GM19467 (cell line): ENCODE measurements around the gene PACS2.
"Not testable (repeated sequence)": the region's sequence is repeated elsewhere in the genome, so short reads cannot be mapped to it uniquely, and the experiment has no call there.

Experiments used
- ATAC-seq: cut with Tn5 transposase; IDR thresholded peaks from one replicate; pipeline ENCODE4 v1.9.1; 2021; ENCODE audit warnings: mild to moderate bottlenecking, moderate library complexity; ENCODE audit not compliant: unreplicated experiment

The PACS2 gene

DNA sequence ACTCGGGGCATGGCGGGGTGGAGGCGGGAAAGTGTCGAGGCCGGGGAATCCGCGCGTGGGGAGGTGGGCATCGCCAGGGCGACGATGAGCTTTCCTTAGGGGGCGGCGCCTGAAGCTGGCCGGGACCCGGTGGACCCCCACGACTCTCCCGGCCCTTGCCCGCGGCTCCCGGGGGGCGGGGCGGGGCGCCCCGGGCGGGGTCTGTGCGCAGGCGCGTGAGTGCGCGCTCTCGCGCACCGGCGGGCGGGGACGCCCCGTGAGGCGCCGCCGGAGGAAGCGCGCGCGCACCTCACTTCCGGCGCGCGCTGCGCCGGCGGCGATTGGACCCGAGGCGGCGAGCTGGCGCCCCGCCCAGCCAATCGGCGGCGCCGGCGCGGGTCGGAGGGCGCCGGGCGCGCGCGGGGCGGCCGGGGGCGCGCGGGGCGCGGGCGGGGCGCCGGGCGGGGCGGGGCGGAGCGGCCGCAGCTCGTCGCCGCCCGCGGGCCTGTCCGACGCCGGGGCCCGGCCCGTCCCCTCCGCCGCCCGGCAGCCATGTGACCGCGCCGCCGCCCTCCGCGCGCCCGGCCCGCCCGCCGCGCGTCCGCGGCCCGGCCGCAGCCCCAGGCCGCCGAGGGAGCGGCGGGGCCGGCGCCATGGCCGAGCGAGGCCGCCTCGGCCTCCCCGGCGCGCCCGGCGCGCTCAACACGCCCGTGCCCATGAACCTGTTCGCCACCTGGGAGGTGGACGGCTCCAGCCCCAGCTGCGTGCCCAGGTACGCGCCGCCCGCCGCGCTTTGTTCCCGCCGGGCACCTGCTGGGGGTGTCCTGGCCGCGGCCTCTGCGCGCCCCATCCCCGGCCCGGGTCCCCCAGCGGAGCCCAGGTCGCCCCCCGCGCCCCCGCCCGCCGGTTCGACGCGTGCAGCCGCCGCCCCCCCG lies at the start of gene PACS2:
PACS2 (plus strand) TSS at position 462 of the 914 bp plus-strand sequence; CDS start at position 633, 171 bp downstream.
- ATAC-seq: peak; percentile 65

DNA sequence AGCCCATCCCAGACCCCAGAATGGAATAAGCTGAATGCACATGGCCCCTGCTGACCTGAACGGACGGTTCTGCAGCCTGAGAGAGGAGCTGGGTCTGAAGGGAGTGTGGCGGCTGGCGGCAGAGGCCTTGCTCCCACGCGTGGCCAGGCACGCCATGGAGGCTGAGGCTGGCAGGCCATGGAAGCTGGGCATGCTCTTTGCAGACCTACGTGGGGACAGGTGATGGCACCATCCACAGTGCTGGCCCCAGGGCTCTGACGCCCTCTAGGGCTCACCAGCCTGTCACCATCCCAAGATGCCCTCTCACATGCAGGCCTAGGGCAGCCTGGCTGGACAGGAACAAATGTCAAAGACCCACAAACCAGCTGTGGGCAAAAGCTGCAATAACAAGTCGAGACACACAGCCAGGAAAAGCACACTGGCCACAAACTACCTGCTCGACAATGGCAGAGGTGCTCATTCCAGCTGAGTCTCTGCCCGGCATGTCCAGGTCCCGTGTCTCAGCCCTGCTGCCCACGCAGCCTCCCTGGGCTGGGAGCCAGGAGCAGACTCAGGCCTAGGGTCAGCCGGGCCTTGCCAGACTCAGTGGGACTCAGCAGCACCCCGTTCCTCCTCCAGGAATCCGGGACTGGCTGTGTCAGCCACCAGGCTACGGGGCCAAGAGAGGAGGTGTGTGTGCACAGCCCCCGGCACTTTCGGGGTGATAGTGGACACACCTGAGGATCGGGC lies 46.6 kb upstream of the PACS2 start:
- ATAC-seq: no peak

DNA sequence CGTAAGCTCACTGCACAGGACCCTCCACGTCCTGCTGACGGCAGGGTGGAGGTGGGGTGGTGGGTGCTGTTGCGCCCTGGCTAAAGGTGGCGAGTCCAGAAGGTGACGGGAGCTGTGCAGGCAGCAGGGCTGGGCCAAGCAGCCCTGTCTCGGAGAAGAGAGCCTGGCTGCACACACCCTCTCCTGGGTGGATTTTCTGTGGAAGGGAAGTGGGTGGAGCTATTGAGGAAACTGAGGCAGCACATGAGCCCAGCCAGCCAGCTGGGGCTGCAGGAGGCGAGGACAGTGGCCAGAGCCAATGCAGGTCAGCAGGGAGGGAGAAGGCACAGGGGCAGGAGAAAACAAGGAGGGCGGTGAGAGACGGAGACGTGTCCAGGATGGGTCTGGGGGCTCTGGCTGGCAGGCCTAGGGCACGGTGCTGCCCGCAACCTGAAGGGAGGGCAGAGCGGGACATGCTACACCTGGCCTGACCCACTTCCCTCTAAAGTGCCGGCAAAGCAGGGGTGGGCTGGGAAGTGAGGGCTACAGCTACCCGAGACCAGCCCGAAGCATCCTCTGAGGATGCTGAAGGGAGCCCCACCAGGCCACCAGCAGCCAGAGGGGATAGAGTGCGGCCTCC lies 45.7 kb upstream of the PACS2 start:
- ATAC-seq: no peak

DNA sequence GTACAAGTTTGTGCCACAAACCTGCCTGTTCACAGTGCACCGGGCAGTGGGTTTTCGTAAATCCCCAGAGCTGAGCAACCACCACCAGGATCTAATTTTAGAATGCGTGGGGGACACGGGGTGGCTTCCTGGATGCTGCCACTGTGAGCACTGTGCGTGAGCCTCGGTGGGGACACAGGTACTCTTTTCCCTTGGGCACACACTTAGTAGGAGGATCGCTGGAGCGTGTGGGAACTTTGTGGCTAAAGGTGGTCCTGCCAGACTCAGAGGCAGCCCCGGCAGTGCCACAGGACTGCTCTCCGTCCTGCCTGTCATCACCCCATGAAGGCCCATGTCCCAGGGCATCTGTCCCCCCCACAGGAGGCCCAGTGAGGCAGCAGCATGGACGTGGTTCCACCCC lies 45.1 kb upstream of the PACS2 start:
- no peak for ATAC-seq

DNA sequence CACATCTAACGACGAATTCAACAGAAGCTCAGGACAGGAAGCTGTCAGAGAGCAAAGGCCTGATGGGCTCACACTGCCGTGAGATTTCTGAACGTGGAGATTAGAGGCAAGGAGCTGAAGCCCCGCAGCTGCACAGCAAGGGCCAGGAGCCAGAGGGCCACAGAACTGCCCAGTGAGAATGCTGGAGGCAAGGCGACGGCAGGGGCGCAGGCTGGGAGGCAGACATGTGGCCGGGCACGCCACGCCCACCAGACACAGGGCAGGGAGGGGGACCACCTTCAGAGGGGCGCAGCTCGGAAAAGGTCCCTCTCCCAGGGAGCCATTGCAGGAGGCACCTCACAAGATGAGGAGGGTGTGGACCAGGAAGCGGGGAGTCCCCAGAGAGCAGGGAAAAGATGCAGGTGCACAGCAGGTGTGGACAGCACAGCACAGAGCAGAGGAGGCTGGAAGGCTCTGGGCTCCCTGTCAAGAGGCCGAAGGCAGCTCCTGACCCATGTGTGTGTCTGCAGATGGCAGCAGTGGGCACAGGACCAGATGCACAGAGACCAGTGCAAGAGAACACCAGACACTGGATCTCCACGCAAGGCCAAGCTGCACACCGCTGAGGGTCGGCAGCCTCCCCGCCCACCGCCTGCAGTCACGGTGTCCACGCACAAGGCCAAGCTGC lies 43.2 kb upstream of the PACS2 start:
- ATAC-seq: no peak

DNA sequence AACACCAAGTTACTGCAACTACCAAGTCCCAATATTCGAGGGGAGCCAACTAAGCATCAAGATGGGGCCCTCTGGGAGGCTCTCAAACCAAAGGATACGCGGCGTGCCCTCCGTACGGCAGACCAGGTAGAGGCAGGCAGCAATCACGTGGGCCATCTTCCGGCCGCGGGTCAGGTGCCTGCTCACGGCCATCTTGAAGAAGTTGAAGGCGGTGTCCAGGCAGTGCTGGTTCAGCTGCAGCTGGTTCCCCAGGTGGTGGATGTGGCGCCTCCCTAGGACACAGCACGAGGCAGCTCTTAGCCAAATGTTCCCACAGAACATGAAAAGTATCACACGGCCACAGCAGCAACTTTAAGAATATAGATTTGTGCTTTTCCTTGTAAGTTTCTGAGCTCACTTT lies 41.9 kb upstream of the PACS2 start:
- no peak for ATAC-seq

DNA sequence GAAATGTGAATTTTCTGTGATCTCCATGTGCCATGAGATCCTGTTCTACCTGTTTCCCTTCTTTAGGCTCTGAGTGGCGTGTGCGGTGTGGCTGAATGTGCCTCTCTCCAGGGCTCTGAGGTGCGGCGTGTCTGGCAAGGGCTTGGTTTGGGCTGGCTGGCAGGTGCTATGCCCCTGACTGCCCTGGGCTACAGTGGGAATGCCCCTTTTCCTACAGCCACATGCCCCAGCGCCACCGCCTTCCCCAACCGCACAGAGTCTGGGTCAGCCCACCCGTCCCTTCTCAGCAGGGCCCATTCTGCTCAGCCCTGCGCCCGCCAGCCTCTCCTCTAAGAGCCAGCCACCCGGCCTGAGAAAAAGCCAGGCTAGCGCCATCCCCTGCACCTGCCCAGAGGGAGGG lies 41.5 kb upstream of the PACS2 start:
- ATAC-seq: no peak

DNA sequence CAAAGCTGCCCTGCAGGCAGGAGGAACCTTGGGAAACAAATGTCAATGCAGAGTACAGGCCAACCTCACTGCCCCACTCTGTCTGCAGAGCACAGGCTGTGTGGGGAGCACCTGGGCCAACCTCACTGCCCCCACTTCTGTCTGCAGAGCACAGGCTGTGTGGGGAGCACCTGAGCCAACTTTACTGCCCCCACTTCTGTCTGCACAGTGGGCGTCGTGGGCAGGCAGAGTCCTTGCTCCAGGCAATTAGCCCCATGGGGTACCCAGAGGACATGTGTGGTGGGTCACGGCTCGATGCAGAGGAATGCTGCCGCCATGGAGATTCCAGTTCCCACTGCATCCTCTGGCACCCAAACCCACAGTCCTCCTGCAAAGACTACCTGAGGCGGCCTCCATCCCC lies 39.9 kb upstream of the PACS2 start:
- ATAC-seq: no peak

DNA sequence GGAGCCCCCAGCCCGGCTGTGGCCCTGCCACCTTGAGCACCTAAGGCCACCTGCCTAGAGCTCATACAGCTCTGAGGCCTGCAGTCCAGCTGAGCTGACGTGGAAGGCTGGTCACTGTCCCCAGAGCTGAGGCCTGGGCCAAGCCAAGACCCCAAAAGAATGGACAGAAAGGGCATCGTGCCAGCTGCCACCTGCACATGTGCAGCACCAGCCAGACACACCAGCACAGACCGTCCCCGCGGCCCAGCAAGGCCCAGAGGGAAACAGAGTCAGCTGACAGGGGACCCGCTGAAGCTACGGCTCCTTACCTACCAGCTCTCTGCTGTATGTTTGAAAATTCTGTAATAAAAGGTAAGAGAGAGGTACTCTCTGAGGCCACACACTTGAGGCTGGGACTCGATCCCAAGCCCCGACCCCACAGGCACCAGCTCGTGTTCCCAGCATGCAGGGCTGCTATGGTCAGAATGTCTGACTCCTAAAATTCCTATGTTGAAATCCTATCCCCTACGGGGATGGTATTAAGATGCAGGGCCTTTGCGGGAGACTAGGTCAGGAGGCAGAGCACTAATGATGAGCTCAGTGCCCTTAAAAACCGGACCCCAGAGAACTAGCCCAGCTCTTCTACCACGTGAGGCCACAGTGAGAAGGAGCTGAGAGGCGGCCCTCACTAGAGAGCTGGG lies 39.1 kb upstream of the PACS2 start:
- ATAC-seq: no peak

DNA sequence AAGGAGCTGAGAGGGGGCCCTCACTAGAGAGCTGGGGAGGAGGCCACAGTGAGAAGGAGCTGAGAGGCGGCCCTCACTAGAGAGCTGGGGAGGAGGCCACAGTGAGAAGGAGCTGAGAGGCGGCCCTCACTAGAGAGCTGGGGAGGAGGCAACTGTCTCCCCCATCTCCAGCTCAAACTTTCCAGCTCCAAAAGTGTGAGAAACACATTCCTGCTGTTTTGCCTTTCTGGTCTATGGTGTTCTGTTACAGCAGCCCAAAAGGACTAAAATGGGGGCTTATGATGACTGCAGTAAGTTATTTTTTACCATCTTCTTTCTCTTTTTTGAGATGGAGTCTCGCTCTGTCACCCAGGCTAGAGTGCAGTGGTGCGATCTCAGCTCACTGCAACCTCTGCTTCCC lies 37.1 kb upstream of the PACS2 start:
- ATAC-seq: not testable (repeated sequence)

DNA sequence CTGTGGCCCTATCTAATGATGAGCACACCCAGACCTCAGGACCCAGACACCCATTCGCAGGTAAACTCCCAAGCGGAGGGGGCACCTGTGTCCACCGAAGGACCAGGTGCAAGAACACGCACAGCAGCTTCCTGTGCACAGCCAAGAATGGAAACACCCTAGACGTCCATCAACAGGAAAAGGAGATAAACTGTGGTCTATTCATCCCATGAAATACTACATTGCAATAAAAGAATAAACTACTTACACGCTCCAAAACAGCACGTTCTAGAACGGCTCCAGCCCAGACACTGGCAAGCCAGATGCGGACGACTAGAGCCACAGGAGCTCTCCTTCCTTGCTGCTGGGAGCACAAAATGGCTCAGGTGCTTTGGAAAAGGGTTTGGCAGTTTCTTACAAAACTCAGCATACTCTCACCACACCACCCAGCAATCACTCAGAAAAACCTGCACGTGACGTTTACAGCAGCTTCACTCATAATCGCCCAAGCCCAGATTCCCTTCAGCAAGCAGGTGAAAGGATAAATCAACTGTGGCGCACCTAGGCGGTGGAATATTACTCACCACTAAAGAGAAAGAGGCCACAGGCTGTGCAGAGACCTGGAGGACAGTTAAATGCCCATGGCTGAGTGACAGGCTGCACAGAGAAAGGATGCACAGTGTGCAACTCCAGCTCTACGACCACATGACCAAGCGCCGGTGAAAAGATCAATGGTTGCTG lies 34.7 kb upstream of the PACS2 start:
- ATAC-seq: no peak

DNA sequence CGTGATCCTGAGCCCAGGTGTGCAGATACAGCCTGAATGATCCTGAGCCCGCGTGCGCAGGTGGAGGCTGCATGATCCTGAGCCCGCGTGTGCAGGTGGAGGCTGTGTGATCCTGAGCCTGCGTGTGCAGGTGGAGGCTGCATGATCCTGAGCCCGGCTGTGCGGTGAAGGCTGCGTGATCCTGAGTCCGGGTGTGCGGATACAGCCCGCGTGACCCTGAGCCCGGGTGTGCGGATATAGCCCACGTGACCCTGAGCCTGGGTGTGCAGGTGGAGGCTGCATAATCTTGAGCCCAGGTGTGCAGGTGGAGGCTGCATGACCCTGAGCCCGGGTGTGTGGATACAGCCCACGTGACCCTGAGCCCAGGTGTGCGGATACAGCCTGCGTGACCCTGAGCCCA lies 34.0 kb upstream of the PACS2 start:
- no peak for ATAC-seq

DNA sequence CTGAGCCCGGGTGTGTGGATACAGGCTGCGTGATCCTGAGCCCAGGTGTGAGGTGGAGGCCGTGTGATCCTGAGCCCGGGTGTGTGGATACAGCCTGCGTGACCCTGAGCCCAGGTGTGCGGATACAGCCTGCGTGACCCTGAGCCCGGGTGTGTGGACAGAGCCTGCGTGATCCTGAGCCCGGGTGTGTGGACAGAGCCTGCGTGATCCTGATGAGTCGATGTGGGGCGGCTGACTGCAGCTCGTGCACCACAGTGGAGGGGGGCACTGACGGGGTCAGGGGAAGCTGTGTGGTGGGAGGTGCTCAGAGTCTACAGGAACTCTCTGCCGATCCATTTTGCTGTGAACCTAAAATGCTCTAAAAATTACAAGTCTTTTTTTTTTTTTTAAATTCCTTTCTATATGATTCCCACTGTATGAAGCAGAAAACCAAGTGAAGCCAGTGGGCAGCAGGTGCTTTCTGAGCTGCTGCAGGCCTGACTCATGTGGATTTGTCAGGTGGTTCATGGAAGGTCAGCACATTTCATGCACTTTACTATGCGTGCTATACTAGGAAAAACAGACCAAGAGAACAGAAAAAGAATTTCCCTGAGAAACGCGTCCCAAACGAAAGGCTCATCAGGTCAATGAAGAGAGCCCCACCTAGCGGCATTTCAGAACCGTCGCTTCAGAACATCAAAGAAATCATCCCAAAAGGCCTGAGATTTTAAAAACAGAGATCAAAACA lies 33.0 kb upstream of the PACS2 start:
- ATAC-seq: no peak

DNA sequence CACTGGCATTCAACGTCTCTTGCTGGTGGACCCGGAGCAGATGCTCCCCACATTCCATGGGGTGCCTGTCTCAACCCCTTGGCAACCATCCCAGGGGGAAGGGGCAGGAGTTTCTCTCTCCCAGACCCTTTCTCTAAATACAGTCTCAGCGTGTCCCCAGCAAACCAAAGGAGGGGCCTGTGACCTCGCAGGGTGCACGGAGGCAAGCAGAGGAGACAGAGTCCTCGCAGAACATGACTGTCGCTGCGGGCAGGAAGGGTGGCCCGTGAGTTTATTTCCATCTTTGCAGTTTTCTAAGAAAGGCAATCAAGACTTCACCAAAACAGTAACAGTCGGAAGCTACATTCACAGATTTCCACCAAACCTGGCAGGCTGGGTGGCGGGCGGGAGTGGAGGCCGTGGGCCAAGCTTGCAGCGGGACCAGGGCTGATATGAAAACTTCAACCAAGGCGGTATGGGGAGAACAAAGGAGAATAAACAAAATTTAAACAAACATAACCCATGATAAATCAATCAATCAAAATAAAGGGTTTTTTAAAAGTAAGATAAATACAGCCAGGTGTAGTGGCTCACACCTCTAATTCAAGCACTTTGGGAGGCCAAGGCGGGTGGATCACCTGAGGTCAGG lies 32.3 kb upstream of the PACS2 start:
- ATAC-seq: no peak

DNA sequence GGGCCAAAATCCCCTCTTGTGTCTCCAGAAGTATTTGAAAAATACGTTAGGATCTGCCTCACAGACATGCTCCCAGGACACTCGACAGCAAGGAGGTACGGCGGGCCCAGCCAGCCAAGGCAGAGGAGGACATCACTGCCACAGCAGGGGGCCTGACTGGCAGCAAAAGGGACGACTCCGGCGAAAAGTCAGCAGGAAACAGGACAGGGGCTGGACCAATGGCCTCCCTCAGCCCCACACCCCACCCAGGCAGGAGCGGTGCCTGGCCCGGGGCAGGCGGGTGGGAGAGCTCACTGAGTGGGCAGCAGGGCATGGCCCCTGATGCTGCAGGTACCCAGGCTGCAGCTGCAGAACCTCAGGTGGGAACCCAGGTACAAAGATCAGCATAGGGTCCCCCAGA lies 31.5 kb upstream of the PACS2 start:
- ATAC-seq: no peak

DNA sequence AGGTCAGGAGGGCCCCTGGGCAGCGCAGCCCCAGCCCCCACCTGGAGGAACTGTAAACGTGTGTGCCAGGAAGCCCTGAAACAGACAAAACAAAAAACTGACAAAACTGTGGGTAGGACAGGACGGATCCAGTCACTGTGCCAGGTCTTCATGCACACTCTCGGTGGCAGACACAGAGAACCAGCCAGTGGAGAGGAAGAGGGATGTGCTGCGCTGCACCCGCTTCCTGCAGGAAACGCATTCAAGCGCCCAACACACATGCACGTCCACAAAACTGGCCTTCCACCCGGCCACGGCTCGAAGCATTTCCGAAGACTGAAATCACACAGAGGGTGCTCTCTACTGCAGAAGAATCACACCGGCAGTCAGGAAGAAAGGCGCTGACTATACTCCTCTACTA lies 30.6 kb upstream of the PACS2 start:
- ATAC-seq: no peak

DNA sequence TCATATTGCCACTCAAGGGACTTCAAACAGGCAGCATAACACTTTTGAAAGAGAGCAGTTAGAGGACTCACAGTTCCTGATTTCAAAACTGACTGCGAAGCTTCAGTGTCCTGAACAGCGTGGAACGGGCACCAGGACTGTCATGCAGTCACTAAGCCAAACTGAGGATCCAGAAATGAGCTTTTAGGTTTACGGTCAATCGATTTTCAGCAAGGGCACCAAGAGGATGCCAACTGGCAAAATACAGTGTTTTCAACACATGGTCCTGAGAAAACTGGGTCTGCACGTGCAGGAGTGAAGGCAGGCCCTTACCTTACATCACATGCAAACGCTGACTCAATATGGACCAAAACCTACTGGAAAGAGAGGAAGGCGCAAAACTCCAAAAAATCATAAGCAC lies 29.4 kb upstream of the PACS2 start:
- ATAC-seq: no peak

DNA sequence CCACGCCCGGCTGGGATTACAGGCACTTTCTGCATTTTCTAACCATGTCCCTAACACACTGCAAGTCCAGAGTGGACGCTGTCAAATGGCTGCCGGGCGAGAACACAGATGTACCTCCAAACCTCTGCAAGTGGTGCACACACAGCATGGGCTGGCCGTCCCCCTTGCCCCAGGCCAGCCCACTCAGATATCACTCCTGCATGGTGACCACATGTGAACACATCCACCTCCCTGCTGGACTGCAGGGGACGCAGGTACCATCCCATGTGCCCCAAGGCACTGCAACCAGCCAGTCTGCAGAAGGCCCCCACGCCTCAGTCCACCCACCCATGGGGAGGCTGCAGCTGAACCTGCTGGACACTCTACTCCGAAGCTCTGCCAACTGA lies 27.8 kb upstream of the PACS2 start:
- ATAC-seq: no peak
